HepG2 (cell line): ENCODE results near the gene UTRN. TPM values are rescaled to one million over a fixed set of nuclear protein-coding genes. Genes with fewer than 3 reads are reported as not detected.
A peak's percentile ranks its signal among the peaks of the same experiment; 100 is the strongest.

Experiments used
- ATF3 ChIP-seq: sonication (generic); formaldehyde crosslinking; IDR thresholded peaks from 2 replicates; pipeline ENCODE4 v1.4.0; 2020; ENCODE audit warnings: missing genetic modification reagents
- EZH2 ChIP-seq: conservative IDR thresholded peaks from 2 replicates; pipeline ENCODE4 v1.6.1; 2012; ENCODE audit warnings: mild to moderate bottlenecking, low read depth, low read length, moderate library complexity
- HIC2 ChIP-seq: sonication (generic); formaldehyde crosslinking; IDR thresholded peaks from 2 replicates; pipeline ENCODE4 v1.9.0; 2022; ENCODE audit warnings: low read depth, missing genetic modification reagents
- KDM3A ChIP-seq: IDR thresholded peaks from 2 replicates; pipeline ENCODE4 v1.6.1; 2018; ENCODE audit warnings: low read depth, missing compliant biosample characterization
- KLF15 ChIP-seq: sonication (generic); formaldehyde crosslinking; IDR thresholded peaks from 2 replicates; pipeline ENCODE4 v1.8.1; 2023; ENCODE audit warnings: borderline replicate concordance, mild to moderate bottlenecking, inconsistent platforms, missing genetic modification reagents, mixed read lengths
- MEF2D ChIP-seq: sonication (generic); formaldehyde crosslinking; IDR thresholded peaks from 2 replicates; pipeline ENCODE4 v1.5.1; 2020; ENCODE audit warnings: mild to moderate bottlenecking, missing genetic modification reagents
- MYPOP ChIP-seq: sonication (generic); formaldehyde crosslinking; IDR thresholded peaks from 2 replicates; pipeline ENCODE4 v1.8.1; 2023; ENCODE audit warnings: mild to moderate bottlenecking, moderate library complexity, missing genetic modification reagents
- PAF1 ChIP-seq: IDR thresholded peaks from 2 replicates; pipeline ENCODE4 v1.6.1; 2016; ENCODE audit warnings: missing genetic modification reagents, missing compliant biosample characterization
- POGK ChIP-seq: sonication (generic); formaldehyde crosslinking; conservative IDR thresholded peaks from 2 replicates; pipeline ENCODE4 v1.8.0; 2022; ENCODE audit warnings: mild to moderate bottlenecking, moderate library complexity, missing genetic modification reagents
- RARG ChIP-seq: sonication (generic); formaldehyde crosslinking; IDR thresholded peaks from 2 replicates; pipeline ENCODE4 v1.4.0; 2020; ENCODE audit warnings: low read depth, mild to moderate bottlenecking, missing genetic modification reagents
- SMAD9 ChIP-seq: sonication (generic); formaldehyde crosslinking; IDR thresholded peaks from 2 replicates; pipeline ENCODE4 v1.5.1; 2020; ENCODE audit warnings: mild to moderate bottlenecking, missing genetic modification reagents
- SP2 ChIP-seq: sonication (generic); formaldehyde crosslinking; IDR thresholded peaks from 2 replicates; pipeline ENCODE4 v1.5.1; 2020; ENCODE audit warnings: mild to moderate bottlenecking, missing genetic modification reagents
- TRIM22 ChIP-seq: fragments of 450-650 bp; IDR thresholded peaks from 2 replicates; pipeline ENCODE4 v1.6.1; 2017
- ZBTB1 ChIP-seq: sonication (generic); formaldehyde crosslinking; IDR thresholded peaks from 2 replicates; pipeline ENCODE4 v1.4.0; 2020; ENCODE audit warnings: missing genetic modification reagents, borderline replicate concordance
- ZFP90 ChIP-seq: sonication (generic); formaldehyde crosslinking; IDR thresholded peaks from 2 replicates; pipeline ENCODE4 v1.8.0; 2022; ENCODE audit warnings: missing genetic modification reagents, mild to moderate bottlenecking, inconsistent platforms, borderline replicate concordance
- ZNF160 ChIP-seq: sonication (generic); formaldehyde crosslinking; IDR thresholded peaks from 2 replicates; pipeline ENCODE4 v1.8.0; 2022; ENCODE audit warnings: mild to moderate bottlenecking, inconsistent platforms, missing genetic modification reagents
- ZNF24 ChIP-seq: fragments of 450-650 bp; IDR thresholded peaks from 2 replicates; pipeline ENCODE4 v1.6.1; 2017; ENCODE audit warnings: antibody characterized with exemption, mild to moderate bottlenecking
- ZNF343 ChIP-seq: sonication (generic); formaldehyde crosslinking; IDR thresholded peaks from 2 replicates; pipeline ENCODE4 v1.4.0; 2020; ENCODE audit warnings: mild to moderate bottlenecking, missing genetic modification reagents
- ZNF549 ChIP-seq: sonication (generic); formaldehyde crosslinking; IDR thresholded peaks from 2 replicates; pipeline ENCODE4 v1.5.0; 2020; ENCODE audit warnings: missing genetic modification reagents
- ZNF557 ChIP-seq: sonication (generic); formaldehyde crosslinking; IDR thresholded peaks from 2 replicates; pipeline ENCODE4 v1.4.0; 2020; ENCODE audit warnings: missing genetic modification reagents
- ZNF580 ChIP-seq: IDR thresholded peaks from 2 replicates; pipeline ENCODE4 v1.6.1; 2016; ENCODE audit warnings: low read depth, borderline replicate concordance
- ZNF619 ChIP-seq: sonication (generic); formaldehyde crosslinking; IDR thresholded peaks from 2 replicates; pipeline ENCODE4 v1.4.0; 2020; ENCODE audit warnings: mild to moderate bottlenecking, missing genetic modification reagents
- ZNF879 ChIP-seq: sonication (generic); formaldehyde crosslinking; IDR thresholded peaks from 2 replicates; pipeline ENCODE4 v1.8.1; 2023; ENCODE audit warnings: missing genetic modification reagents
- polyA plus RNA-seq, 8 experiments: library from polyadenylated mRNA; depleted of rRNA in 3 of 8; stranded (reverse) in 7 of 8; unstranded in 1 of 8; fragments of >200 nt; fragmentation: Illumina TruSeq in 4 of 8; extraction: Trizol in 4 of 8; gene quantifications; 2 replicates each; pipeline versions ENCODE4 v1.2.1 to v1.2.3, GENCODE V29; 2011 to 2016; ENCODE audit warnings: low read depth in 4 of 8, missing spikeins in 1 of 8, mixed read lengths in 1 of 8; ENCODE audit not compliant: insufficient read depth in 1 of 8
- total RNA-seq, 5 experiments: library from RNA; depleted of rRNA; stranded (reverse); fragments of >200 nt; fragmentation: Illumina TruSeq; extraction: Trizol; gene quantifications; 2 replicates each; pipeline ENCODE4 v1.2.3, GENCODE V29; 2016; ENCODE audit warnings: low read depth in 1 of 5

UTRN gene
- total and polyA plus RNA-seq, 2 of the 13 experiments (the other 11 are each of a cell fraction or from before 2014, with no cell fraction given), result 102 to 116 TPM

- TF ChIP-seq HIC2 (CRISPR knock-in tag), result 0 out of 2 replicates have a peak, but pooled peaks have one; percentile 54
- TF ChIP-seq KLF15 (CRISPR knock-in tag), result no peak
- 0 out of 2 replicates have a peak, but pooled peaks have one; percentile 65 for TF ChIP-seq ZNF160 (CRISPR knock-in tag)
- TF ChIP-seq ZNF549, result no peak
- no peak for TF ChIP-seq EZH2
- TF ChIP-seq ZNF24, result no peak
- TF ChIP-seq RARG (CRISPR knock-in tag), result 0 out of 2 replicates have a peak, but pooled peaks have one; percentile 66
- TF ChIP-seq SMAD9, result no peak; the same call in 1 of the 2 replicates
- TF ChIP-seq ZNF557, result peak; percentile 52; the same call in 1 of the 2 replicates
- TF ChIP-seq TRIM22, result no peak
- no peak for TF ChIP-seq SP2 (CRISPR knock-in tag)
- TF ChIP-seq MYPOP (CRISPR knock-in tag), result no peak; the same call in 1 of the 2 replicates
- 0 out of 2 replicates have a peak, but pooled peaks have one; percentile 52 for TF ChIP-seq KDM3A (CRISPR knock-in tag)
- TF ChIP-seq PAF1 (CRISPR knock-in tag), result peak; percentile 52; the same call in 1 of the 2 replicates
- TF ChIP-seq ZNF879 (CRISPR knock-in tag), result no peak
- peak; percentile 33; the same call in 1 of the 2 replicates for TF ChIP-seq ZNF343 (CRISPR knock-in tag)
- no peak; the same call in 1 of the 2 replicates for TF ChIP-seq MEF2D (CRISPR knock-in tag)
- TF ChIP-seq ZNF619 (CRISPR knock-in tag), result no peak
- no peak for TF ChIP-seq ZNF580 (CRISPR knock-in tag)
- TF ChIP-seq POGK (CRISPR knock-in tag), result peak; percentile 36; the same call in 1 of the 2 replicates
- TF ChIP-seq ATF3, result 0 out of 2 replicates have a peak, but pooled peaks have one; percentile 9
- no peak for TF ChIP-seq ZBTB1 (CRISPR knock-in tag)
- TF ChIP-seq ZFP90 (CRISPR knock-in tag), result peak; percentile 71
Measured at GRCh38 chr6:144286503-144287393, 1.6 kb downstream of the UTRN start (continued).
